Limb (tissue), 2 donors: ENCODE results near the gene FER.
"Not testable (repeated sequence)": the region's sequence is repeated elsewhere in the genome, so short reads cannot be mapped to it uniquely, and the experiment has no call there.

Source experiments
- DNase-seq, 2 donors: peaks; one replicate each; pipeline ENCODE4 v3.0.0-alpha.2; 2016; ENCODE audit errors: extremely low spot score in 2 of 2

FER gene

DNA sequence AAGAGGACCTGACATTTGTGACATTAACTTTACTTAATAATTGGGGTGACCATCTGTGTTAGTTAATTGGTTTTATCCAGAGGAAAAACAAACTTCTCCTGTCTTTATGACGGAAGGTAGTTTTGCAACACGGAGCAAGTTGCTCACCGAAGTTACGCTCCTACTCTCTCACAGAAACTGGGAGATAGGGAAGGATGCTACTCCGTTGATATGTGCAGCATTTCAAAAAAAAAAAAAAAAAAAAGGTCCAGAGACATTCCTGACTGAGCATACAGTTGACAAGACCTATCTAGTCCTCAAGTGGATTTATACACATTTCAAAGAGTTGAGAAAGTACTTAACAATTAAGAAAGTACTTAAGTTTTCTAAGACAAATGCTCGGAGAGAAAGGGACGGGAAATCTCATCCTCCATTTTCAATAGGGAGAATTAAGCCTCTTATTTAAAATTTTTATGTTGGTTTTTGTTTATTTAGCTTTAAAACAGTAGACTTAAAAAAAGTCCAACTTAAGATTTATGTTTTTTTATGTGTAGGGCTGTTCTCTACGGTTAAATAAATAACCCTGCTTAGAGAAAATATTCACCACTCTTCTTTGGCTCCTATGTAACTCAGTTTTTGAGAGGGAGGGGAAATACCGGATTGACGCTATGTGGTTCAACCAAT, 455 bp upstream of the FER start:
- no peak for DNase-seq

DNA sequence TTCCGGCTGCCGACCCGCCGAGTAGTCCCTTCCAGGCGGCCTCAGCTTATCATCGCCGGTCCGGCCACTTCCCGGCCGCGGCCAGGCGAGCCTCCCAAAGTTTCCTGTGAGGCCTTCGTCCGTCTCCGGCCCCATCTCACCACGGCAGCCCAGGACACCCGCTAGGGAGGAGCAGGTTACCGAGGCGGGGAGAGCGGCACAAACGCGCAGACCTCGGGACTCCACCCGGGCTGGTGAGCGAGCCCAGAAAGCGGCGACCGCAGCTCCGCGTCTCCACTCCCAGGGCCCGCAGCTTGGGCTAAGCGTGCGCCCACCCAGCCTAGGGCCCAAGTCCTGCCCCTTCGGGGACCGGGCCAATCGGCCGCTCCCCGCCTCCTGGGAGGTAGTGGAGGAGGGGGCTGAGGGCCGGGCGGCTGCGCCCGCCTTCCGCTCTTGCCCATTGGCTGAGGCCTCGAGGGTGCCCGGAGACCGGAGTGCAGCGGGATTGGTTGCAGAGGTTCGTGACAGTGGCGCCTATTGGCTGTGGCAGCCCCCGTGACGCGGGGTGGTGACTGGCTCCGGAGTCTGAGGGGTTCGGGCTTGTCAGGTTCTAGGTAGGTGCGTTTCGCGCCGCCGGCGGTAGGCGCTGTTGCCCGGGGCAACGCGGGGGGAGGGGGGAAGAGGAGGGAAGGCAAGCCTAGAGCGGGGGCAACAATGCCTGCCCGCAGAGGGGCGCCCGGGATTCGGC, 867 bp downstream of the FER start:
- peak; percentile 98 for DNase-seq

DNA sequence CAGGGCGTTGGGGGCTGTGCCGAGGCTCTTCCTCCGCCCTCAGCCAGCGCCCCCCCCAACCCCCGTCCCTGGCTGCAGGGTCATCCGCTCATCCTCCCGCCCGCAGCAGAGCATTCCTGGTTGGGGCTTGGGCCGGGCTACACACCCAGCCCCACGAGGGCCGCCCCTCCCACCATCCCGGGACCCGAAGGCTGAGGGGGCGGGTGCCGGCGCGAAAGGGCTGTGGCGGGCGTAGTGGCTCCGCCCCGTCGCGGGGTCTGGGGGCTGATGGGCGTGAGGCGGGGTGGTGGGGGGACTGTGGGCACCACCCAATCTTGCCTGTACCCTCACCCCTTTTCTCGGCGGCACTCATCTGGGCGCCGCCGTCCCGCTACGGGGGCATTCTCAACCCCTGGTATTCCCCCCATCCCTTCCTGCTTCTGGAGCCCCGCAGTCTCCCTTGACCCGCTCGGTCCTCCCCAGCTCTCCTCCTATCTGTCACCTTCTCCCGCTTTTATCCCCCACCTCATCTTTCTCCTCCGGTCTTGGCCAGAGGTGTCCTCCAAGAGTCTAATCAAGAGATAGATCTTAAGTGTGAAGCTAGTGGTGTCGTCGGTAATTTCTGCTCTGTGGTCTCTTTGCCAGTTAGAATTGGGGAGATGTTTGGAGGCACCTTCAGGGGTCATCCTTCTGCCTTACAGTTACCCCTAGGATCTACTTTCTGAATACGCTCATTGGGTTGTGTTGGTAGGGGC, 1.6 kb downstream of the FER start:
- no peak for DNase-seq

DNA sequence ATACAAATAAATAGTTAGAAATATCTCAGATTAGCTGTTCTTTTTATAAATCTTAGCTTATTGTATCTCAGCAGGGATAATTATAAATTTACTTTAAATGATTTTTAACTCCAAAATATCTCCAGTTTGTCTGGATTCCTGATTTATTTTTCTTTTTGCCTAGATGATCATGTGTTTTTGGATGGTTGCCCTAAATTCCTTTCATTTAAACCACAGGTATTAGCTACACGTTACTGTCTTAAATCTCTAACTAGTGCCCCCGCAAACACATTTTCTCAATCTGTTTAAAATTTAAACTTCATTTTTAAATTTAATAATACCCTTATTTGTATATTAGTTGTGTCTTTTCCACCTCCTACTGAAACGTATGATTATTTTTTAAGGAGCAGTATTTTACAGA, 5.6 kb downstream of the FER start:
- DNase-seq: no peak

DNA sequence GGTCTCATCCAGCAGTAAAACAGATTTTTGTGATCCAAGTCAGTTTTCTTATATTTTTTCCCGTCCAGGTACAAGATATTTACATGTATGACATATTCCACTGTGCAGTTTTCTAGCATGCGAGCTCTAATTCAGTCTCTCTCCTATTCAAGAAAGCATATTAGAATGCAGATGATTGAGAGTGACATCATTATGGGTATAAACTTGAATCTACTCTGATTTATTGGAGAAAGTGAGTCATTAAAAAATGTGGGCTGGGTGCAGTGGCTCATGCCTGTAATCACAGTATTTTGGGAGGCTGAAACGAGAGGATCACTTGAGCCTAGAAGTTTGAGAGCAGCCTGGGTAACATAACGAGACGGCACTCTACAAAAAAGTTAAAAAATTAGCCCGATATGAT, 6.2 kb downstream of the FER start:
- no peak for DNase-seq

DNA sequence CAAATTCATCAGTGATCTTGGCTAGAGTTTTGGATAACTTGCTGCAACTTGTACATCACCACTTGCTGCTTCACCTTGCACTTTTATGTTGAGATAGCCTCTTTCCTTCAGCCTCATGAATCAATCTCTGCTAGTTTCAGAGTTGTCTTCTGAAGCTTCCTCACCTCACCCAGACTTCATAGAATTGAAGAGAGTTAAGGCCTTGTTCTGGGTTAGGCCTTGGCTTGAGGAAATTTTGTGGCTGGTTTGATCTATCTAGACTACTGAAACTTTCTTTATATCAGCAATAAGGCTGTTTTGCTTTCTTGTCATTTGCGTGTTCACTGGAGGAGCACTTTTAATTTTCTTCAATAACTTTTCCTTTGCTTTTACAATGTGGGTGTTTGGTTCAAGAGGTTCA, 12.8 kb downstream of the FER start:
- no peak for DNase-seq

DNA sequence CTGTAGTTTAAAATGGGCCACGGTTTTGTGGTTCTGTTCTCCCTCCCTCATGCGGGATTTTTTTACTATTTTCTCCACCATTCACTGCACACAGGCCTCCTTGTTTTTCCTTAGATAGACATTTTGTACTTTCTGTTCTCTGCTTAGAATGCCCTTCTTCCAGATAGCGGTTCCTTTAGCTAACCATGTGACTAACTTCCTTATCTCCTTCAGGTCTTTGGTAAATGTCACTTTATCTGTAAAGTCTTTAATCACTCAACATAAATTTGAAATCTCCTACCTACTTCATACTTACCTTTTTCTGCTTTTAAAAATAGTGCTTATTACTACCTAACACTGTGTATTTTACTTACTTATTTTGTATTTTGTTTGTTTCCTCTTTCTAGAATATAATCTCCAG, 15.0 kb downstream of the FER start:
- no peak for DNase-seq

DNA sequence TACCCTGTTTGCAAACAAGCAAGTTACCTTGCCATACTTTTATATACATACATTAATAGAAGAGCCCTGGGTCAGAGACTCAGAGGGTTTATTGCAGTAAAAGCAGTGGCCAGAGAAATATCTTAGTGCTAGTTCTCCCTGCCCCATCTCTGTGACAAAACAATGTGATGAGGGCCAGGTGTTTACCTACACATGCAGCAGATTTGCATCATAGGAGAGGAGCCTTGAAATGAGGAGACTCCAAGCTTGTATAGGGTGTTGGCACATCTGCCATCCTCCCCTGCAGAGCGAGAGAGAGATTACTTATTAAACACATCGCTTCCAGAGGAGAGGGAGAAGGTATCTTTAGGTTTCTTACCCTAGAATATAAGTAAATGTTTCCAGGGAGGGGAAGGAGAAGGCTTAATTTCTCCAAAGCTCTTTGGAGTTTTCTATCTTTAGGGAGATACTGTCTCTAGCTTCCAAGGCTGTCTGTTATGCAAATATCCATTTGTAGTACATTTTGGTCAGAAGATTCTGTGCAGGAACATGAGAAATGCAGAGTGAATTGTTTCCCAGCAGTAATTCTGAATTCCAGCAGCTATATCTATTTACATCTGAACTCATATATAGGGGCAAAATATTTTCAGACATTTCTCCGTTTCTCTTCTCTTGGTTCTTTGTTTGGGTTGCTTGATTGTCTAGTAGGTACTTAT, 15.7 kb downstream of the FER start:
- DNase-seq: no peak

DNA sequence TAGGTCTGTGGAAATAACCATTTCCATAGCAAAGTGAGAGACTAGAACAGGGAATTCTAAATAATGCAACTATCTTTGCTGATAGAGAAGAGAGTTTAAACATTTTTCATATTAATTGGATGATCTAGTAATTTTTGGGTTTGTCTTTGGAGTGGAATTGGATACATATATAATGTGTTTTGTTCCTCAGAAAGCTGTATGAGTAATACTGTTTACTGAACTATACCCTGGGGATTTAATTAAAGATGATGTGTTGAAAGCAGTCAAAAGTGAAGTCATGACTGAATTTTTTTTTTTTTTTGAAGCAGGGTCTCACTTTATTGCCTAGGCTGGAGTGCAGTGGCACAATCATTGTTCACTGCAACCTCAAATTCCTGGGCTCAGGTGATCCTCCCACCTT, 17.9 kb downstream of the FER start:
- DNase-seq: no peak

DNA sequence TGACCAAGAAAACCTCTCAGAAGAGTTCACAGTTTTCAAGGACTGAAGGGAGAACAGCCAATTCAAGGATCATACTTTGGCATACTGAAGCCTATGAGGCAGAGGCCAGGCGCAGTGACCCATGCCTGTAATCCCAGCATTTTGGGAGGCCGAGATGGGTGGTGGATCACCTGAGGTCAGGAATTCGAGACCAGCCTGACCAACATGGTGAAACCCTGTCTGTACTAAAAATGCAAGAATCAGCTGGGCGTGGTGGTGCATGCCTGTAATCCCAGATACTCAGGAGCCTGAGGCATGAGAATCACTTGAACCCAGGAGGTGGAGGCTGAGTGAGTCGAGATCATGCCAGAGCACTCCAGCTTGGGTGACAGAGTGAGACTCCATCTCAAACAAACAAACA, 19.2 kb downstream of the FER start:
- not testable (repeated sequence) for DNase-seq

DNA sequence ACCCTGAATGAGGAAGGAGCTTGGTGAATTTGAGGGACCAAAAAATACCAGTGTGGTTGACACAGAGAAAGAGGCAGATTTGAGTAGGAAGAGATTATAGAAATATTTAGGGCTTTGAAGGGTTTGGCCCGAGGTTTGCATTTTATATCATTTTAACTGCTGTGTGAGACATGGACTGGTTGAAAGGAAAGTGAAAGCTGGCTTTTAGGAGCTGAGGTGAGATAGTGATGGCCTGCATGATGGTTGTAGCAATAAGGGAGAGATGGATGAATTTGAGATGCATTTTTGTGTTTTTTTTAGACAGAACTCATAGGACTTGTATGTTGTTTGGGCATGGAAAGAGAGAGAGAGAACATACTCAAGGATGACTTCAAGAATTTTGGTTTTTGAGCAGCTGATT, 21.7 kb downstream of the FER start:
- no peak for DNase-seq

DNA sequence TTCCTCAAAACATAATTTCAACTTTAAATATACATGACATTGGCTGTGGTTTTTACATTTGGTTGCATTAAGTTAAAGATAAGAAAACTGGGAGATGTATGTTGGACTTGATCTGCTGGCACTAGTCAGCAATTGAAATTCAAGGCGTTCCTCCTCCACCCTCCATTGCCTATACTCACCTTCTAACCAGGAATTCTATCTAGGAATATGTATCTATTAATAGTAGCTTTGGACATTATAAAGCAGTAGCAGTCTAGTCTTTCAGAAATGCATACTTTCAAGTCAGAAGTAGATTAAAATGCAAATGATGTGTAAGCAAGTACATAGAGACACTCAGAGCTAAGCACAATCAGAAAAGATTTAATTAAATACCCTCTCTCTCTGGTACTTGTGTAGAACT, 24.9 kb downstream of the FER start:
- DNase-seq: no peak

DNA sequence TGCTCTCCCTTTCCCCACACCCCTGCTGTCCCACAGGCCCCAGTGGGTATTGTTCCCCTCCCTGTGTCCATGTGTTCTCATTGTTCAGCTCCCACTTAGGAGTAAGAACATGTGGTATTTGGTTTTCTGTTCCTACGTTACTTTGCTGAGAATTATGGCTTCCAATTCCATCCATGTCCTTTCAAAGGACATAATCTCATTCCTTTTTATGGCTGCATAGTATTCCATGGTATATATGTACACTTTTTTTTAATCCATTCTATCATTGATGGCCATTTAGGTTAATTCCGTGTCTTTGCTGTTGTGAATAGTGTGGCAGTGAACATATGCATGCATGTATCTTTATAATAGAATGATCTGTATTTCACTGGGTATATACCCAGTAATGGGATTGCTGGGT, 25.6 kb downstream of the FER start:
- no peak for DNase-seq

DNA sequence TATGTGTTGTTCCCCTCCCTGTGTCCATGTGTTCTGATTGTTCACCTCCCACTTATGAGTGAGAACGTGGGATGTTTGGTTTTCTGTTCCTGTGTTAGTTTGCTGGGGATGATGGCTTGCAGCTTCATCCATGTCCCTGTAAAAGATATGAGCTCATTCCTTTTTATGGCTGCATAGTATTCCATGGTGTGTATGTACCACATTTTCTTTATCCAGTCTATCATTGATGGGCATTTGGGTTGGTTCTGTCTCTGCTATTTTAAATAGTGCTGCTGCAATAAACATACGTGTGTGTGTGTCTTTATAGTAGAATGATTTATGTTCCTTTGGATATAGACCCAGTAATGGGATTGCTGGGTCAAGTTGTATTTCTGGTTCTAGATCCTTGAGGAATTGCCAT, 26.4 kb downstream of the FER start:
- not testable (repeated sequence) for DNase-seq

DNA sequence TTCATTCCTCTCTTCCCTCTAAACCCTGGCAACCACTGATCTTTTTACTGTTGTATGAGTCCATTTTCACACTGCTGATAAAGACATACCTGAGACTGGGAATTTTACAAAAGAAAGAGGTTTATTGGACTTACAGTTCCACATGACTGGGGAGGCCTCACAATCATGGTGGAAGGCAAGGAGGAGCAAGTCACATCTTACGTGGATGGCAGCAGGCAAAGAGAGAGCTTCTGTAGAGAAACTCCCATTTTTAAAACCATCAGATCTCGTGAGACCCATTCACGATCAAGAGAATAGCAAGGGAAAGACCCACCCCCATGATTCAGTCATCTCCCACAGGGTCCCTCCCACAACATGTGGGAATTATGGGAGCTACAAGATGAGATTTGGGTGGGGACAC, 29.9 kb downstream of the FER start:
- not testable (repeated sequence) for DNase-seq

DNA sequence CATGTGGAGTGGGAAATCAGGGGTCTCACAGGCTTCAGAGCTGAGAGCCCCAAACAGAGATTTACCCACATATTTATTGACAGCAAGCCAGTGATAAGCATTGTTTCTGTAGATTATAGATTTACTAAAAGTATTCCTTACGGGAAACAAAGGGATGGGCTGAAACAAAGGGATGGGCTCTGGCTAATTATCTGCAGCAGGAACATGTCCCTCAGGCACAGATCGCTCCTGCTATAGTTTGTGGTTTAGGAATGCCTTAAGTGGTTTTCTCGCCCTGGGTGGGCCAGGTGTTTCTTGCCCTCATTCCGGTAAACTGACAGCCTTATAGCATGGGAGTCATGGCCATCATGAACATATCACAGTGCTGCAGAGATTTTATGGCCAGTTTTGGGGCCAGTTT, 36.9 kb downstream of the FER start:
- DNase-seq: not testable (repeated sequence)

DNA sequence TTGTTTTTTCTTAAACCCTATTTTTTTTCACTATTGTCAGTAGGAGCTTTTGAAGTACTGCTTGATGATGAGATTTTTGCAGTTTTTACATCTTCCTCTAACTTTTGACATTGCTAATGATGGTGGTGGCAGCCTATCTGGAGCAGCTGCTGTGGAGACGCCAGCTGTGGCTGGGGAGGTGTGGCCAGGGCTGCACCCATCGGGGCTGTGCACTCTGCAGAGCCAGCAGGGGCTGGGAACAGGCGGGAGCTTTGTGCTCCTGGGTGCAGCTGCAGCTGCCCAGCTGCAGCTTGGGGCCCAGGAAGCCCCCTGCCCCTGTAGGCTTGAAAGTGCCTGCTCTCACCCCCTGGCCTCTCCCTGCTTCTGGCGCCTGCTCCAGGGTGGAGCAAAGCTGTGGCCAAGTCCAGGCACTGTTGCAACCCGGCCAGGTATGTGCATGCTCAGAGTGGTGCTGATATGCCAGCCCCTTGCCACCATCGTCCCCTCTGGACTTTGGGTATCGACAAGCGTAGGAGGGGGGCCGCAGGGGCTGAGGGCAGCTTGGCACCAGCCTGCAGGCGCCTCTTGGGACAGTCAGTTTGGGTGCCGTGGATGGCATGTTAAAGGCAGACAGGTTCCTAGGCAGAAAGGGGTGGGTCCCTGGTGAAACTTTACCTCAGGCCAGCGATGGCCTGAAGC, 39.2 kb downstream of the FER start:
- no peak for DNase-seq

DNA sequence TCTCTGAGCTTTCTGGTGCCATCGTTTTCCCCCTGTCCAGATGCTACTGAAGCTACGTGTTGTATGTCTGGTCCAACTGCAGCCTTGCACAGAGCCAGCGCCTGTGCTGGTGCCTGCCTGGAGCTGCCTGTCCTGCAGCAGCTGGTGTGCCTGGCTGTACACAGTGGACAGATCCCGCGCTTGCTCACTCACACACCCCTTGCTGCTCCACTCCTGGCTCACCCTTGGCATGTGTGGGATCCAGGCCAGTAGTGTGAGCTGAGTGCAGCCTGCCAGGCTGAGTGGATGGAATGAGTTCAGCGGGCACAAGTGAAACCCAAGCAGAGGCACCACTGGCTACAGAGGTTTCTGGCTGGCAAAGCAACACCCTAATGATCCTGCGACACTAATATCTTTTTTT, 40.4 kb downstream of the FER start:
- DNase-seq: no peak

DNA sequence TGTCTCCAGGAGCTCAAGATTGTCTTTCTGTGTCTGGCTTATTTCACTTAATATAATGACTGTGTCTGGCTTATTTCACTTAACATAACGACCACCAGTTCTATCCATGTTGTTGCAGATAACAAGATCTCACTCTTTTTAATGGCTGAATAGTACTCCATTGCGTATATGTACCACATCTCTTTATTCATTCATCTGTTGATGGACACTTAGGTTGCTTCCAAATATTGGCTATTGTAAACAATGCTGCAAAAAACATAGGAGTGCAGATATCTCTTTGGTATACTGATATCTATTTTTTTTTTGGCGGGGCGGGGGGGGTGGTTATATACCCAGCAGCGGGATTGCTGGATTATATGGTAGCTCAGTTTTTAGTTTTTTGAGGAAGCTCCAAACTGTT, 45.5 kb downstream of the FER start:
- DNase-seq: no peak

DNA sequence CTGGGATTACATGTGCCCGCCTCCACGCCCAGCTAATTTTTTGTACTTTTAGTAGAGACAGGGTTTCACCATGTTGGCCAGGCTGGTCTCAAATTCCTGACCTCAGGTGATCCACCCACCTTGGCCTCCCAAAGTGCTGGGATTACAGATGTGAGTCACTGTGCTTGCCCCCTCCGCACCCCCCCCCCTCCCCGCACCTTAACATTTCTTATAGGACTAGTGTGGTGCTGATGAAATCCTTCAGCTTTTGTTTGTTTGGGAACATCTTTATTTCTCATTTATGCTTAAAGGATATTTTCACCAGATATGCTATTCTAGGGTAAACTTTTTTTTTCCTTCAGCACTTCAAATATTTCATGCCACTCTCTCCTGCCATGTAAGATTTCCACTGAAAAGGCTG, 46.7 kb downstream of the FER start:
- not testable (repeated sequence) for DNase-seq

DNA sequence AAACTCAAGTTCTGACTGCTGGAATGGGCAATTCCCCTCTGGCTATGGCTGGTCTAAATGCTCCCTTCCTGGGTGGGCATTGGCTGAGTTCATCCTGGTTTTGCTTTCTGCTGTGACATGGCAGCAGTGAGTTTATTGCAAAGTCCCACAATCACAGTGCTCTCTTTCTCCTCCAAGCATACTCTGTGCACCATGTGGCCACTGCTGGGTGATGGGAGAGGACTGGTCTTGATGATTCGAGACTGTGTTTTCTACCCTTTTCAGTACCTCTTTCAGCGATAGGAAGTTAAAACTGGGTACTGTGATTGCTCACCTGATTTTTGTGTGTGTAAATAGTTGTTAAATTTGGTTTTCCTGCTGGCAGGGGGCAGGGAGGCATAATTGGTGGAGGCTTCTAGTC, 49.7 kb downstream of the FER start:
- no peak for DNase-seq

DNA sequence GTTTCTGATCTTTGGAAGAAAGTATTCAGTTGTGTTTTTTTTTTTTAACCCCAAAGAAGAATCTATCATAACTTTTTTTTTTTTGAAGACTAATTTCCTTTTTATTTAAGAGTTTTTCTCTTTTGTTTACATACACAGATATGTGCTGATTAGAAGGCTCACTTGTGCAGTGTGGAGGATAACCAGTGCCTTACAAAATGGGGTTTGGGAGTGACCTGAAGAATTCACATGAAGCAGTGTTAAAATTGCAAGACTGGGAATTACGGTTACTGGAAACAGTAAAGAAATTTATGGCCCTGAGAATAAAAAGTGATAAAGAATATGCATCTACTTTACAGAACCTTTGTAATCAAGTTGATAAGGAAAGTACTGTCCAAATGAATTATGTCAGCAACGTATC, 50.3 kb downstream of the FER start:
- DNase-seq: no peak
